Naive thymus-derived CD4-positive, alpha-beta T cell (primary cell): ENCODE results near the gene SLCO4A1. TPM values are rescaled to one million over a fixed set of nuclear protein-coding genes. Genes with fewer than 3 reads are reported as not detected.
A peak's percentile ranks its signal among the peaks of the same experiment; 100 is the strongest.

Experiments
- ATAC-seq: fragments of 150-1000 bp; cut with Tn5 transposase; 2 replicates; pipeline ENCODE4 v1.10.0; 2021; ENCODE audit warnings: mild to moderate bottlenecking, moderate library complexity
- CTCF ChIA-PET: fragments of 350-600 bp; sonication (Branson Sonifier 250); formaldehyde crosslinking; loops from one replicate; lab custom pipeline; 2021; ENCODE audit warnings: antibody characterized with exemption; lab: Charles Lee
- POLR2A ChIA-PET: fragments of 350-600 bp; sonication (Branson Sonifier 250); formaldehyde crosslinking; loops from one replicate; lab custom pipeline; 2021; ENCODE audit warnings: antibody characterized with exemption, inconsistent platforms; lab: Charles Lee
- DNase-seq, 9 donors: peaks; one replicate each; pipeline versions ENCODE4 v3.0.0 to v3.0.0-alpha.2; 2020 to 2022; ENCODE audit warnings: mixed read lengths in 1 of 9
- H3K27ac ChIP-seq: one replicate; pipeline ENCODE4 v1.7.0; 2013; ENCODE audit warnings: mild to moderate bottlenecking, low read depth, low read length, moderate library complexity
- H3K27me3 ChIP-seq, 2 donors: one replicate each; pipeline ENCODE4 v1.7.0; 2013; ENCODE audit warnings: low read length in 2 of 2, mild to moderate bottlenecking in 2 of 2, moderate library complexity in 2 of 2; ENCODE audit not compliant: control insufficient read depth in 2 of 2, insufficient read depth in 2 of 2
- H3K36me3 ChIP-seq, 3 experiments: 1 replicate in 2 of 3; 2 replicates in 1 of 3; pipeline ENCODE4 v1.7.0; 2013; ENCODE audit warnings: low read length in 3 of 3, mild to moderate bottlenecking in 3 of 3, moderate library complexity in 1 of 3; ENCODE audit not compliant: insufficient read depth in 3 of 3, control insufficient read depth in 2 of 3
- H3K4me1 ChIP-seq, 2 donors: one replicate each; pipeline ENCODE4 v1.7.0; 2013; ENCODE audit warnings: low read length in 2 of 2, mild to moderate bottlenecking in 2 of 2, moderate library complexity in 1 of 2; ENCODE audit not compliant: control insufficient read depth in 2 of 2, insufficient read depth in 2 of 2
- H3K4me3 ChIP-seq: 2 replicates; pipeline ENCODE4 v1.7.0; 2013; ENCODE audit warnings: mild to moderate bottlenecking, low read length
- H3K9me3 ChIP-seq, 3 experiments: 1 replicate in 2 of 3; 2 replicates in 1 of 3; pipeline ENCODE4 v1.7.0; 2013; ENCODE audit warnings: low read length in 3 of 3; ENCODE audit not compliant: control insufficient read depth in 2 of 3
- H3K27ac Mint-ChIP-seq, 9 donors: one replicate each; pipeline ENCODE4 v1.8.0; 2020 to 2022; ENCODE audit warnings: mixed read lengths in 9 of 9, mild to moderate bottlenecking in 8 of 9, moderate library complexity in 5 of 9, inconsistent platforms in 2 of 9
- H3K27me3 Mint-ChIP-seq, 5 donors: one replicate each; pipeline ENCODE4 v1.8.0; 2021 to 2022; ENCODE audit warnings: mixed read lengths in 5 of 5, mild to moderate bottlenecking in 1 of 5
- H3K36me3 Mint-ChIP-seq, 5 donors: one replicate each; pipeline ENCODE4 v1.8.0; 2020 to 2022; ENCODE audit warnings: mixed read lengths in 5 of 5, mild to moderate bottlenecking in 3 of 5, inconsistent platforms in 1 of 5
- H3K4me1 Mint-ChIP-seq, 7 donors: one replicate each; pipeline ENCODE4 v1.8.0; 2020 to 2022; ENCODE audit warnings: mixed read lengths in 7 of 7, mild to moderate bottlenecking in 3 of 7, inconsistent platforms in 1 of 7
- H3K4me3 Mint-ChIP-seq, 10 donors: one replicate each; pipeline ENCODE4 v1.8.0; 2020 to 2022; ENCODE audit warnings: mild to moderate bottlenecking in 10 of 10, mixed read lengths in 10 of 10, moderate library complexity in 6 of 10, inconsistent platforms in 2 of 10
- H3K9me3 Mint-ChIP-seq, 11 donors: one replicate each; pipeline ENCODE4 v1.8.0; 2020 to 2022; ENCODE audit warnings: mixed read lengths in 11 of 11, mild to moderate bottlenecking in 4 of 11, inconsistent platforms in 1 of 11, moderate library complexity in 1 of 11
- intact Hi-C, 2 donors: fragments of 100-400 bp; cut with micrococcal nuclease; formaldehyde crosslinking; loops; one replicate each; pipeline ENCODE4 v1.15.1; 2023
- polyA plus RNA-seq, 2 donors: library from polyadenylated mRNA; unstranded; fragments of 300-500 nt; fragmentation: Illumina TruSeq; gene quantifications; one replicate each; pipeline ENCODE4 v1.2.3, GENCODE V29; 2021
- total RNA-seq, 6 experiments: library from RNA in 5 of 6; stranded (reverse) in 5 of 6; gene quantifications; 1 replicate in 5 of 6; 2 replicates in 1 of 6; pipeline ENCODE4 v1.2.3 and lab custom pipeline; 2021 to 2026

SLCO4A1 gene
- total and polyA plus RNA-seq, 7 experiments from 2014 or later: 0.36 to 45.5 (median 0.92) TPM

- POLR2A ChIA-PET: no interaction called here
- peak; percentile 48 for ATAC-seq
- Mint-ChIP-seq H3K36me3 (no peaks in the 10 kb centered on the region), H3K9me3 (peaks cover 0 to 2% (median 0%) of the 10 kb centered on the region in 11 donors), H3K27ac (no peak overlapping the region), H3K4me1 (peaks cover 0 to 15% (median 7%) of the 10 kb centered on the region in 7 donors), H3K4me3 (peak overlapping the region in 9 of 10 donors; percentile 32 to 81 (median 53)), H3K27me3 (peaks cover 10 to 51% (median 13%) of the 10 kb centered on the region in 5 donors)
- Histone ChIP-seq H3K4me3 (no peak overlapping the region), H3K27ac (no peak overlapping the region), H3K27me3 (peaks cover 0 to 5% of the 10 kb centered on the region in 2 donors), H3K4me1 (peaks cover 0 to 5% of the 10 kb centered on the region in 2 donors), H3K36me3 (no peaks in the 10 kb centered on the region), H3K9me3 (no peaks in the 10 kb centered on the region)
- CTCF ChIA-PET: interaction anchor here (0.6 kb wide), 1 partner anchor 75 kb away, joined by 3 read pairs; no protein-coding TSS in a partner anchor
- DNase-seq: peak in 1 of 9 donors; percentile 20
- intact Hi-C loops: no loop called here
These were observed 65.7 kb downstream of the SLCO4A1 start for GRCh38 chr20:62707921-62708521.

GRCh38 chr20:62708591-62709536 lies 66.6 kb downstream of the SLCO4A1 start, which contains the start of gene NTSR1:
TSS of gene NTSR1 (plus strand) at chr20:62708836. CDS start at chr20:62709208, 372 bp downstream.
- H3K4me3 Mint-ChIP-seq: peak within 1 kb of the TSS in 9 of 10 donors; percentile 32 to 81 (median 53)
- Histone ChIP-seq H3K9me3 (no peaks in the 10 kb centered on the region), H3K36me3 (no peaks in the 10 kb centered on the region), H3K27me3 (peaks cover 0 to 5% of the 10 kb centered on the region in 2 donors), H3K4me1 (peaks cover 0 to 5% of the 10 kb centered on the region in 2 donors), H3K27ac (no peak within 1 kb of the TSS), H3K4me3 (no peak within 1 kb of the TSS)
- H3K4me1 Mint-ChIP-seq: peaks cover 0 to 13% (median 5%) of the 10 kb centered on the region in 7 donors
- POLR2A ChIA-PET: no interaction called here
- ATAC-seq (peak; percentile 19), DNase-seq (no peak)
- H3K27me3 Mint-ChIP-seq: peaks cover 7 to 56% (median 13%) of the 10 kb centered on the region in 5 donors
- peaks cover 0 to 2% (median 0%) of the 10 kb centered on the region in 11 donors for H3K9me3 Mint-ChIP-seq
- intact Hi-C loops: no loop called here
- CTCF ChIA-PET: no interaction called here
- H3K27ac Mint-ChIP-seq: no peak within 1 kb of the TSS
- H3K36me3 Mint-ChIP-seq: no peaks in the 10 kb centered on the region

GRCh38 chr20:62709537-62709905 lies 67.2 kb downstream of the SLCO4A1 start:
- H3K27ac ChIP-seq: no peak overlapping the region
- Mint-ChIP-seq H3K27me3 (peaks cover 7 to 61% (median 13%) of the 10 kb centered on the region in 5 donors), H3K36me3 (no peaks in the 10 kb centered on the region), H3K4me3 (peak overlapping the region in 3 of 10 donors; percentile 23 to 61 (median 33)), H3K9me3 (peaks cover 0 to 2% (median 0%) of the 10 kb centered on the region in 11 donors), H3K4me1 (peaks cover 0 to 13% (median 4%) of the 10 kb centered on the region in 7 donors), H3K27ac (no peak overlapping the region)
- DNase-seq (no peak), ATAC-seq (no peak)
- H3K4me1 ChIP-seq: peaks cover 0 to 5% of the 10 kb centered on the region in 2 donors
- no peaks in the 10 kb centered on the region for H3K9me3 ChIP-seq
- H3K4me3 ChIP-seq: no peak overlapping the region
- intact Hi-C loops: no loop called here
- H3K27me3 ChIP-seq: peaks cover 0 to 5% of the 10 kb centered on the region in 2 donors
- no peaks in the 10 kb centered on the region for H3K36me3 ChIP-seq
- ChIA-PET CTCF (no interaction called here), POLR2A (no interaction called here)

GRCh38 chr20:62710221-62710885 lies 68.0 kb downstream of the SLCO4A1 start:
- H3K4me1 Mint-ChIP-seq: peaks cover 0 to 17% (median 11%) of the 10 kb centered on the region in 7 donors
- intact Hi-C loops: no loop called here
- H3K4me3 Mint-ChIP-seq: peak overlapping the region in 4 of 10 donors; percentile 16 to 61 (median 40)
- no peak overlapping the region for H3K27ac ChIP-seq
- peaks cover 0 to 2% (median 0%) of the 10 kb centered on the region in 11 donors for H3K9me3 Mint-ChIP-seq
- H3K27me3 ChIP-seq: peaks cover 0 to 5% of the 10 kb centered on the region in 2 donors
- DNase-seq (no peak), ATAC-seq (no peak)
- H3K36me3 ChIP-seq: no peaks in the 10 kb centered on the region
- CTCF ChIA-PET: no interaction called here
- no peak overlapping the region for H3K4me3 ChIP-seq
- H3K36me3 Mint-ChIP-seq: no peaks in the 10 kb centered on the region
- H3K27me3 Mint-ChIP-seq: peaks cover 7 to 64% (median 13%) of the 10 kb centered on the region in 5 donors
- POLR2A ChIA-PET: no interaction called here
- H3K27ac Mint-ChIP-seq: peak overlapping the region in 4 of 9 donors; percentile 11 to 77 (median 40)
- H3K4me1 ChIP-seq: peaks cover 0 to 5% of the 10 kb centered on the region in 2 donors
- H3K9me3 ChIP-seq: no peaks in the 10 kb centered on the region

- Histone ChIP-seq H3K4me3 (no peak overlapping the region), H3K27ac (no peak overlapping the region), H3K4me1 (peaks cover 3 to 7% of the 10 kb centered on the region in 2 donors), H3K27me3 (peaks cover 0 to 5% of the 10 kb centered on the region in 2 donors), H3K9me3 (no peaks in the 10 kb centered on the region), H3K36me3 (no peaks in the 10 kb centered on the region)
- Mint-ChIP-seq H3K27ac (no peak overlapping the region), H3K36me3 (no peaks in the 10 kb centered on the region), H3K4me1 (peaks cover 4 to 23% (median 16%) of the 10 kb centered on the region in 7 donors), H3K27me3 (peaks cover 7 to 67% (median 13%) of the 10 kb centered on the region in 5 donors), H3K4me3 (peak overlapping the region in 1 of 10 donors; percentile 9), H3K9me3 (peaks cover 0 to 2% (median 0%) of the 10 kb centered on the region in 11 donors)
- CTCF ChIA-PET: no interaction called here
- DNase-seq: no peak
- POLR2A ChIA-PET: interaction anchor here (0.8 to 1.1 kb wide), 2 partner anchors 8 to 81 kb away, joined by 3 to 4 read pairs; no protein-coding TSS in a partner anchor
- intact Hi-C loops: no loop called here
- peak; percentile 76 for ATAC-seq
These were observed 68.8 kb downstream of the SLCO4A1 start for GRCh38 chr20:62710886-62711702.
